Heart left ventricle (tissue), 13 donors: ENCODE results near the gene NUAK1.

Experiments
- POLR2A ChIP-seq, 2 donors: fragments of 450-650 bp; IDR thresholded peaks; one replicate each; pipeline ENCODE4 v1.6.1; 2017; ENCODE audit warnings: antibody characterized with exemption in 2 of 2, mild to moderate bottlenecking in 2 of 2, moderate library complexity in 2 of 2
- TF ChIP-seq, protein P1 (sequence below), 12 donors: fragments of 200-600 bp; sonication (generic) in 4 of 12; IDR thresholded peaks; one replicate each; pipeline versions ENCODE4 v1.5.0 to v1.8.0; 2018 to 2022; ENCODE audit warnings: antibody characterized with exemption in 12 of 12, mild to moderate bottlenecking in 5 of 12
- donor health status: ischemic (EF 13 %, LVEDD 7.1; RV severe dilation, severe dysfunction).
- donor health status: DM: no; HTN: yes; CAD: no.
- donor health status: DM: no; HTN: no; CAD: no.
- donor health status: ischemic (EF 25% LVEDD 6.9; RV normal size, moderate dysfunction).
- donor health status: ischemic (EF 25% LVEDD 5.7; RV mildly dilated, moderate dysfunction).
- donor health status: ischemic (EF 35%, LVEDD 5.7; RV mildly dilated, moderate dysfunction).
- donor health status: nonischemic (EF 11% LVEDD 7.7; RV severe dilation, severe dysfunction).
- donor health status: DM: yes; HTN: yes; CAD: no.
- donor health status: PGD.
- donor health status: ischemic (EF 29% LVEDD 5.4; RV normal size, mild dysfunction).
- donor health status: nonischemic (EF 23%, LVEDD 6.1; RV moderate dilation, normal function).

- TF ChIP-seq, protein P1, sequence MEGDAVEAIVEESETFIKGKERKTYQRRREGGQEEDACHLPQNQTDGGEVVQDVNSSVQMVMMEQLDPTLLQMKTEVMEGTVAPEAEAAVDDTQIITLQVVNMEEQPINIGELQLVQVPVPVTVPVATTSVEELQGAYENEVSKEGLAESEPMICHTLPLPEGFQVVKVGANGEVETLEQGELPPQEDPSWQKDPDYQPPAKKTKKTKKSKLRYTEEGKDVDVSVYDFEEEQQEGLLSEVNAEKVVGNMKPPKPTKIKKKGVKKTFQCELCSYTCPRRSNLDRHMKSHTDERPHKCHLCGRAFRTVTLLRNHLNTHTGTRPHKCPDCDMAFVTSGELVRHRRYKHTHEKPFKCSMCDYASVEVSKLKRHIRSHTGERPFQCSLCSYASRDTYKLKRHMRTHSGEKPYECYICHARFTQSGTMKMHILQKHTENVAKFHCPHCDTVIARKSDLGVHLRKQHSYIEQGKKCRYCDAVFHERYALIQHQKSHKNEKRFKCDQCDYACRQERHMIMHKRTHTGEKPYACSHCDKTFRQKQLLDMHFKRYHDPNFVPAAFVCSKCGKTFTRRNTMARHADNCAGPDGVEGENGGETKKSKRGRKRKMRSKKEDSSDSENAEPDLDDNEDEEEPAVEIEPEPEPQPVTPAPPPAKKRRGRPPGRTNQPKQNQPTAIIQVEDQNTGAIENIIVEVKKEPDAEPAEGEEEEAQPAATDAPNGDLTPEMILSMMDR (IDR thresholded peaks at IDR 0.05): no peak
- TF ChIP-seq POLR2A (IDR thresholded peaks at IDR 0.05): no peak
Observed at GRCh38 chr12:106063826-106064720, 74.7 kb downstream of the NUAK1 start.
